ENCODE results near the gene UTS2R. TPM values are rescaled to one million over a fixed set of nuclear protein-coding genes. Genes with fewer than 3 reads are reported as not detected.

The UTS2R gene
- polyA plus RNA-seq, 1 of the 3 experiments (the other 2 are of a cell fraction): not detected

DNA sequence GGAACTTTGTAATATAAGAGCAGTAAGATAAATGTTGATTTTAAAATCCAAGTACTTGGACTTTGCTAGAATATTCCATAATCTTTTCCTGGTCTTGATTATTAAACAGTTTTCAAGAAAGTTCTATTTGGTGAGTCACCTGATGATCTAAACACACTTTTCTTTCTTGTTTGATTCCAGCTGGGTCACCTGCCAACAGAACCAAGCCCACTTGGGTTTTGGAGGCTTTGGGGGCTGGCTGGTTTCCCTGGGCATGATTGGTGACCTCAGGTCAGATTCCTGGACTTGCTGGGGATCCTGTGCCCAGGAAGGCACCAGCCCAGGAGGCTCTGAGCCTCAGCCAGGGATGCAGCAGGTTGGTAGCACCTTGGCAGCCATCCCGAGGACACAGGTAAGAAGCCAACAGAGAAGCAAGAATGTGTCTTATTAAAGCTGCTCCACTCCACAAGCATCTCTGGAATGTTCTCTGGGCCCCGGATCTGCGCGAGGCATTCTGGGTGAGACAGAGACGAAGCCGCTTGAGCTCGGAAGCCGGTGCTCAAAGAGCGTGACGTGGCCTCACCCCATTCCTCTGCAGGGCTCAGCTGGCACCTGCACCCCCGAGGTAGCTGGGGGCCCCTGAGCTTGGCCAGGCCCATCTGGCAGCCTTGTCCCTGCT is 15.7 kb upstream of the UTS2R start:
- no peak for DNase-seq
- WGBS (ENCODE audit: low lambda C conversion rate): 77% methylated on average over 10 of the region's 11 CpGs
- POLR2A ChIA-PET: interaction anchor here (1.5 kb wide), 1 partner anchor 14 kb away, joined by 3 read pairs; no protein-coding TSS in a partner anchor
- H3K36me3 ChIP-seq (replicated peaks in 1 of 2; ENCODE audit: control insufficient read depth in 1 of 2, insufficient read depth in 2 of 2, low read length in 1 of 2): no peaks in the 10 kb centered on the region
- no peak overlapping the region for H3K4me2 ChIP-seq
- no peaks in the 10 kb centered on the region for H3K9me2 ChIP-seq
- H3K9me3 ChIP-seq: no peaks in the 10 kb centered on the region
- no peak for TF ChIP-seq RAD21 (IDR thresholded peaks at IDR 0.05; ENCODE audit: low read length)
- no peak for TF ChIP-seq FOXM1 (IDR thresholded peaks at IDR 0.05; ENCODE audit: low read depth)
- no peak for TF ChIP-seq GABPA (IDR thresholded peaks at IDR 0.05; ENCODE audit: low read depth)
- TF ChIP-seq MXI1 (IDR thresholded peaks at IDR 0.05; ENCODE audit: low read depth, low read length): no peak
- no peak for TF ChIP-seq CHD2 (IDR thresholded peaks at IDR 0.05; ENCODE audit: low read length, partially characterized antibody)
- TF ChIP-seq SIN3A (IDR thresholded peaks at IDR 0.05; ENCODE audit: borderline replicate concordance, low read depth, low read length): no peak
- TF ChIP-seq NRF1 (IDR thresholded peaks at IDR 0.05; ENCODE audit: low read depth, low read length): no peak
- no peak for TF ChIP-seq RCOR1 (IDR thresholded peaks at IDR 0.05; ENCODE audit: low read length)
- TF ChIP-seq EZH2phosphoT487 (IDR thresholded peaks at IDR 0.05; ENCODE audit: borderline replicate concordance, low read depth): no peak
- no peak overlapping the region for H2AFZ ChIP-seq (ENCODE audit: low read depth)
- H3K4me3 ChIP-seq (ENCODE audit: low read depth in 2 of 2, low read length in 1 of 2): no peak overlapping the region
- H4K20me1 ChIP-seq (ENCODE audit: insufficient read depth): no peaks in the 10 kb centered on the region
- no peak overlapping the region for H3K9ac ChIP-seq
- H3F3A ChIP-seq (replicated peaks; ENCODE audit: insufficient read depth): peaks cover 9% of the 10 kb centered on the region
- CTCF ChIA-PET: interaction anchor here (0.7 to 5.5 kb wide), 6 partner anchors 10 to 198 kb away, joined by 3 to 76 read pairs (median 12); partner anchors contain the start of gene HEXD
- peaks cover 0 to 16% of the 10 kb centered on the region in 2 experiments; a peak in 1 of 4 replicates for H3K4me1 ChIP-seq (ENCODE audit: control insufficient read depth in 1 of 2, insufficient read depth in 2 of 2, low read depth in 1 of 2, low read length in 1 of 2)
- no peak overlapping the region for H3K27ac ChIP-seq (ENCODE audit: low read depth in 2 of 2, low read length in 1 of 2)
- H3K79me2 ChIP-seq (ENCODE audit: insufficient read depth): no peaks in the 10 kb centered on the region
- H3K27me3 ChIP-seq (ENCODE audit: insufficient read depth): no peaks in the 10 kb centered on the region; the same call in 1 of the 2 replicates

- no peak overlapping the region for H2AFZ ChIP-seq (ENCODE audit: low read depth)
- peaks cover 0 to 13% of the 10 kb centered on the region in 2 experiments; a peak in 1 of 4 replicates for H3K4me1 ChIP-seq (ENCODE audit: control insufficient read depth in 1 of 2, insufficient read depth in 2 of 2, low read depth in 1 of 2, low read length in 1 of 2)
- TF ChIP-seq PBX3 (IDR thresholded peaks at IDR 0.05): no peak
- no peak for TF ChIP-seq FOXM1 (IDR thresholded peaks at IDR 0.05; ENCODE audit: low read depth)
- no peak for TF ChIP-seq NFIC (IDR thresholded peaks at IDR 0.05; ENCODE audit: borderline replicate concordance)
- TF ChIP-seq, protein P1, sequence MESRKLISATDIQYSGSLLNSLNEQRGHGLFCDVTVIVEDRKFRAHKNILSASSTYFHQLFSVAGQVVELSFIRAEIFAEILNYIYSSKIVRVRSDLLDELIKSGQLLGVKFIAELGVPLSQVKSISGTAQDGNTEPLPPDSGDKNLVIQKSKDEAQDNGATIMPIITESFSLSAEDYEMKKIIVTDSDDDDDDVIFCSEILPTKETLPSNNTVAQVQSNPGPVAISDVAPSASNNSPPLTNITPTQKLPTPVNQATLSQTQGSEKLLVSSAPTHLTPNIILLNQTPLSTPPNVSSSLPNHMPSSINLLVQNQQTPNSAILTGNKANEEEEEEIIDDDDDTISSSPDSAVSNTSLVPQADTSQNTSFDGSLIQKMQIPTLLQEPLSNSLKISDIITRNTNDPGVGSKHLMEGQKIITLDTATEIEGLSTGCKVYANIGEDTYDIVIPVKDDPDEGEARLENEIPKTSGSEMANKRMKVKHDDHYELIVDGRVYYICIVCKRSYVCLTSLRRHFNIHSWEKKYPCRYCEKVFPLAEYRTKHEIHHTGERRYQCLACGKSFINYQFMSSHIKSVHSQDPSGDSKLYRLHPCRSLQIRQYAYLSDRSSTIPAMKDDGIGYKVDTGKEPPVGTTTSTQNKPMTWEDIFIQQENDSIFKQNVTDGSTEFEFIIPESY (IDR thresholded peaks at IDR 0.05; ENCODE audit: borderline replicate concordance, low read depth): no peak
- TF ChIP-seq TCF12 (IDR thresholded peaks at IDR 0.05): no peak
- no peak for TF ChIP-seq YY1 (IDR thresholded peaks at IDR 0.05; ENCODE audit: low read depth)
- TF ChIP-seq RXRA (IDR thresholded peaks at IDR 0.05; ENCODE audit: borderline replicate concordance, low read depth): no peak
- no peak for TF ChIP-seq TEAD4 (IDR thresholded peaks at IDR 0.05; ENCODE audit: borderline replicate concordance, insufficient read depth)
- TF ChIP-seq SMC3 (IDR thresholded peaks at IDR 0.05; ENCODE audit: low read depth, low read length): no peak
- no peak for TF ChIP-seq NRF1 (IDR thresholded peaks at IDR 0.05; ENCODE audit: low read depth, low read length)
- TF ChIP-seq GATA2 (CRISPR knock-in tag; IDR thresholded peaks at IDR 0.05): no peak
- H3K9ac ChIP-seq: no peak overlapping the region
- H3K27ac ChIP-seq (ENCODE audit: low read depth in 2 of 2, low read length in 1 of 2): no peak overlapping the region
- no peaks in the 10 kb centered on the region for H4K20me1 ChIP-seq (ENCODE audit: insufficient read depth)
- no peak overlapping the region for H3K4me2 ChIP-seq
- H3K9me3 ChIP-seq: no peaks in the 10 kb centered on the region
- H3K79me2 ChIP-seq (ENCODE audit: insufficient read depth): no peaks in the 10 kb centered on the region
- peaks cover 9% of the 10 kb centered on the region for H3F3A ChIP-seq (replicated peaks; ENCODE audit: insufficient read depth)
- H3K9me2 ChIP-seq: no peaks in the 10 kb centered on the region
- no peaks in the 10 kb centered on the region; the same call in 1 of the 2 replicates for H3K27me3 ChIP-seq (ENCODE audit: insufficient read depth)
- ChIA-PET POLR2A (interaction anchor here (1.5 kb wide), 1 partner anchor 13 kb away, joined by 3 read pairs; no protein-coding TSS in a partner anchor), CTCF (interaction anchor here (0.9 to 5.5 kb wide), 10 partner anchors 9 to 197 kb away, joined by 3 to 76 read pairs (median 6); partner anchors contain the start of gene HEXD)
- WGBS (ENCODE audit: low lambda C conversion rate): 82% methylated on average over 19 of the region's 20 CpGs
- no peaks in the 10 kb centered on the region for H3K36me3 ChIP-seq (replicated peaks in 1 of 2; ENCODE audit: control insufficient read depth in 1 of 2, insufficient read depth in 2 of 2, low read length in 1 of 2)
- no peak for DNase-seq
- H3K4me3 ChIP-seq (ENCODE audit: low read depth in 2 of 2, low read length in 1 of 2): no peak overlapping the region
Observed at GRCh38 chr17:82356845-82357355, 14.7 kb upstream of the UTS2R start.
